Mucosa of rectum (tissue), 2 donors: ENCODE data around the gene MED27.

ENCODE experiments used
- H3K27ac ChIP-seq, 2 donors: one replicate each; pipeline ENCODE4 v1.7.0; 2013; ENCODE audit warnings: inconsistent platforms in 2 of 2, low read depth in 2 of 2, low read length in 2 of 2
- H3K27me3 ChIP-seq, 2 donors: one replicate each; pipeline ENCODE4 v1.7.0; 2013; ENCODE audit warnings: low read length in 2 of 2; ENCODE audit not compliant: control insufficient read depth in 2 of 2, insufficient read depth in 2 of 2
- H3K36me3 ChIP-seq, 2 donors: one replicate each; pipeline ENCODE4 v1.7.0; 2013; ENCODE audit warnings: low read length in 2 of 2; ENCODE audit not compliant: control insufficient read depth in 2 of 2, insufficient read depth in 2 of 2
- H3K4me1 ChIP-seq, 2 donors: one replicate each; pipeline ENCODE4 v1.7.0; 2013; ENCODE audit warnings: low read length in 2 of 2, mild to moderate bottlenecking in 1 of 2; ENCODE audit not compliant: control insufficient read depth in 2 of 2, insufficient read depth in 2 of 2
- H3K4me3 ChIP-seq, 2 donors: one replicate each; pipeline ENCODE4 v1.7.0; 2013; ENCODE audit warnings: low read length in 2 of 2
- H3K9ac ChIP-seq, 2 donors: one replicate each; pipeline ENCODE4 v1.7.0; 2013; ENCODE audit warnings: low read length in 2 of 2, low read depth in 1 of 2, mild to moderate bottlenecking in 1 of 2
- H3K9me3 ChIP-seq, 2 donors: one replicate each; pipeline ENCODE4 v1.7.0; 2013; ENCODE audit warnings: low read length in 2 of 2; ENCODE audit not compliant: control insufficient read depth in 2 of 2
- donor health status: healthy.
- donor health status: Normal muscosa, but diverticular disease.

Gene MED27

DNA sequence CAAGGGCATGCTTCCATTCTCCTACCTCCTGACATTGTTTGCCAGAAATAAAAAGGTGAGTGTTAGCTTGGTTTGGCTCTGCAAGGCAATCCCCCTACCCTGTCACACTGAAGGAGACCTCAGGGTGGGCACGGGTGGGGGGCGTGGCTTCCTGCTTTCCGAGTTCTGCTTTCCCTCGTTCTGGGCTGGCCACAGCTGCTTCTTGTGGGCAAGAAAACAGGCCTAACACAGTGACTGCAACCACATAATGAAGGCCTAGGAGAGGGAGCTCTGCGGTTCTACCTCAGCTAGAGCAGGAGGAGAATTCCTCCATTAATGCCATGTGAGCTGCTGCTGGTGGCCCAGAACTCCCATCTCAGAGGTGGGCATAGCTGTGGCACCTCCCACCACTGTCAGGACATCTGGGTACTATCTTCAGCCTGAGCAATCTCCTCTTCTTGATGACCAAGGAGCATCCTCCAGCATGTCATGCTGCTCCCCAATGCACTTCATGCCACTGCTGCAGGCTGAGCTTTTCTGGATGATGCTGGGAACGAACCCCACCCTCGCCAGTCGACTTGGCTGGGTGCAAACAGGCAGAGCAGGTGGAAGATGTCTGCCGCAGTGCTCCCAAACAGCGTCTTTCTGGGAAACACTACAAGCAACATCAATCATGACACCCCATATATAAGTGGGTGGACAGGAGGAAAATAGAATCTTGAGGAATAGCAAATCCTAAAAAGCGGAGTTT is 200.3 kb downstream of the MED27 start:
- no peak overlapping the region for H3K4me3 ChIP-seq
- H3K27me3 ChIP-seq = no peaks in the 10 kb centered on the region
- no peaks in the 10 kb centered on the region for H3K9me3 ChIP-seq
- H3K27ac ChIP-seq = no peak overlapping the region
- H3K9ac ChIP-seq = no peak overlapping the region
- H3K4me1 ChIP-seq = no peaks in the 10 kb centered on the region
- peaks cover 0 to 3% of the 10 kb centered on the region in 2 donors for H3K36me3 ChIP-seq

DNA sequence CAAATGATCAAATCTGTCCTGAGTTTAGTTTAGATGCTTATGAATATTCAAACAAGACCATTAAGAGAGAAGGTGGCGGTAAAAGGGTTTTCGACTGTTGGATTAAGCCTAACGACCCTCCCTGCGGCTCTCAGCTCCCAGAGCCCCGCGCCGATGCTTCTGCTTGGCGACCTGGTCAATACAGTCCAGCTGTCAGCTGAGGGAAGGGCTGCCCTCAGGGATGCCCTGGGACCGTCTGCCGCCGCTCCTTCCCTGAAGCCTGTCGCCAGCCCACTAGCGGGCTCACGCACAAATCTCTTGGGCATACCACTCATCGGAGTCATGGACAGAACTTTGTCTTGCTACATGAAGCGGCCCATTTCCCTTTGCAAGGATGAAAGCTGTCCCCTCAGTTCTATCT is 203.2 kb downstream of the MED27 start:
- Histone ChIP-seq H3K9ac (no peak overlapping the region), H3K27ac (no peak overlapping the region)

DNA sequence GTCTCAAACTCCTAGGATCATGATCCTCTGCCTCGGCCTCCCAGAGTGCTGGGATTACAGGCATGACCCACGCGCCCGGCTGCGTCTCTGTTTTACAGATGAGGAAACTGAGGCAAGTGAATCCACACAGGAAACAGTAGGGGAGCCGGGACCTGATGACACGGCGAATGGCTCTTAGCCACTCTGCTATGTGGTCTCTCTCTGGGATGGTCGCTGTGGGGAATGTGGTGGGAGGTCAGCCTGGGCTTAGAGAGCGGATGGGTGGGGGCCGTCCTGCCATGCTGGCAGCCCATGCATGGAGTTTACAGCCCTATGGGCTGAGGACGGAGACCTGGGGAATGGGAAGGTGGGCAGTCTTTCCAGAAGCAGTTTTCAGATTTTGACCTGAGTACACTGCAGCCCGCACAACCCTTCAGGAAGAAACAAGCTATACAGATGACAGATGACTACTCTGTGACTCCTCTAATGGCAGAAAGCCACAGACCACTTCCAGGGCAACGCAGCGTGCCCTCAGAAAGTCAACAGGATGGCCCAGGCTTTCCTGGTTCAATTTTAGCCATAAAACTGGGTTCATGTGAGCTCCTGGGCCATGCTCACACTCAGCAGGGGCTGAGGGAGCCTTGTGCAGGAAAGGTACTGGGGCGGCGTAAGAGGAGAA is 203.7 kb downstream of the MED27 start:
- Histone ChIP-seq H3K36me3 (peaks cover 0 to 3% of the 10 kb centered on the region in 2 donors), H3K27ac (no peak overlapping the region), H3K27me3 (no peaks in the 10 kb centered on the region), H3K4me3 (no peak overlapping the region), H3K9ac (no peak overlapping the region), H3K4me1 (no peaks in the 10 kb centered on the region), H3K9me3 (no peaks in the 10 kb centered on the region)

More for the DNA sequence above, 203.2 kb downstream of the MED27 start:
- no peaks in the 10 kb centered on the region for H3K4me1 ChIP-seq
- no peak overlapping the region for H3K4me3 ChIP-seq
- no peaks in the 10 kb centered on the region for H3K9me3 ChIP-seq
- no peaks in the 10 kb centered on the region for H3K27me3 ChIP-seq
- H3K36me3 ChIP-seq = peaks cover 0 to 3% of the 10 kb centered on the region in 2 donors

DNA sequence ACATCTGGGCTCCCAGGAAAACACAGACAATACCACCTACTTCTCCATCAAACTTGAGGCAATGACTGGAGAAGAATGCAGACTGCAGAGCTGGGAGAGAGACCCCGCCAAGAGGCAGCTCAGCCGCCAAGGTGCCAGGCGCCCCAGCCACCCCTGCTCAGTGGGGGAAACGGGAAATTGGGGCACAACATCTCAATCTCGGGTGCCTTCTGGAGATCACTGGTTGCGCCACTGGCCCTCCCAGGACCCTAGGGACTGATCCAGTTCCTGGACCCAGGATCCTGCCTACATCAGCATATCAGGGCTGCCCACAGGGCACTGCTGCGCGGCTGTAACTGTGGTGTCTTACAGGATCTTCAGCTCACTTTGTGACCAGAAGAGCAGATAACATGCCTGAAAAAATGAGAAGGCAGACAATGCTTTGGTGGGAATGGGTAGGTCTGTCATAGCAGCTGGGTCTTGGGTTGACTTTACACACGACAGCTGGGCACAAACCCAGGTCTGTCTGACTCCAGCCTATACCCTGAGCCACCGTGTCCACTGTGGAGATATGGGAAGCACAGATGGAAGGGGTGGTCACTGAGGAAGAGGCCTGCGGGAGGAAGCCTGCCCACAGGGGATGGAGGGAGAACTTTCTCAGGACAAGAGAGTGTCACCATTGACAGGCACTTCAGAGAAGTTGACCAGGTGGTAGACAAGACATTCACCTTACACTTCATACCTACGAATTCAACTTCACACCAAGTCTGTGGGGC is 204.6 kb downstream of the MED27 start:
- Histone ChIP-seq H3K4me1 (no peaks in the 10 kb centered on the region), H3K9me3 (no peaks in the 10 kb centered on the region), H3K27me3 (no peaks in the 10 kb centered on the region), H3K4me3 (no peak overlapping the region), H3K9ac (no peak overlapping the region), H3K27ac (no peak overlapping the region), H3K36me3 (peaks cover 0 to 3% of the 10 kb centered on the region in 2 donors)

DNA sequence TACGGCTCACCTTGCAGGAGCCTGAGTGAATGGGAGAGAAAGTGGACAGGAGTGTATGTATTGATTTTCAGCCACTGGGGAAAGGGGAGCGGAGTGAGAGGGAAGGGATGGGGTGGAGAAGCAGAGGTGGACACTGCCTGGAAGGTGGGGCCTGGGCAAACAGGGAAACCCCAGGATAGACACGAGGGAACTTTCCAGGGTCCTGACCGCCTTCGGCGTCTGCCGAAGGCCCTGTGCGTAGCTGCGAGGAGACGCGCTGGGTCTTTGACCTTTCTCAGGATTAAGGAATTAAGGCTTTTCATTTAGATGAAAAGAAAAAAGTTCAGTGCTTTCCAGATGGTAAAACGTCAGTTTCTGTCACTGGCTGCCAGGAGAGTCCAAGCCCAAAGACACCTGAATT is 205.2 kb downstream of the MED27 start:
- Histone ChIP-seq H3K27ac (no peak overlapping the region), H3K4me1 (no peaks in the 10 kb centered on the region), H3K9ac (no peak overlapping the region), H3K9me3 (no peaks in the 10 kb centered on the region), H3K36me3 (peaks cover 0 to 1% of the 10 kb centered on the region in 2 donors), H3K4me3 (no peak overlapping the region), H3K27me3 (no peaks in the 10 kb centered on the region)

DNA sequence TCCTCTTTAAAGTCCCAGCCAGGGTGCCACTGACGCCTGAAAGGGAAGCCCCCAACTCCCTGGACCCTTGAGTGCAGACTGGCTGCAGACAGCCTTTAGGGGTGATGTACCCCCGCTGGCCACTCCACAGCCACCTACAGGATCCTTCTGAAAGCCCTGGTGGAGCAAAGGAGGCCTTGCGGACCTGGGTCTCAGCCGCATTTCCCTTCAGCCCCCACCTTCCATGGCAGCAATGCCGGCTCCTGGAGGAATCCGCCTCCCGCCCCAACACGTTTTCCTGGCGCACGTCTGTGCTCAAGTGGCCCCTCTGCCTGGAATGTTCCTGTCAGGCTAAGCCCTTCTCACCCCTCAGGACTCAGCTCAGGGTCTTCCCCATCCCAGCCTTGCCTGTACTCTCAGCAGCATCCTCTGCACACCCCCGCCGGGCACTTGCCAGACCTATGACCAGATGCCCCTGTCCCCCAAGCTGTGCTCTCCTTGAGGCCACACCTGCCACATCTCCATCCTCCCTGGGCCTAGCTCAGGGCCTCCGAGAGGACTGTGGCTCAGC is 205.7 kb downstream of the MED27 start:
- no peaks in the 10 kb centered on the region for H3K9me3 ChIP-seq
- no peak overlapping the region for H3K9ac ChIP-seq
- H3K4me3 ChIP-seq = no peak overlapping the region
- H3K4me1 ChIP-seq = no peaks in the 10 kb centered on the region
- no peaks in the 10 kb centered on the region for H3K27me3 ChIP-seq
- H3K27ac ChIP-seq = no peak overlapping the region
- no peaks in the 10 kb centered on the region for H3K36me3 ChIP-seq

DNA sequence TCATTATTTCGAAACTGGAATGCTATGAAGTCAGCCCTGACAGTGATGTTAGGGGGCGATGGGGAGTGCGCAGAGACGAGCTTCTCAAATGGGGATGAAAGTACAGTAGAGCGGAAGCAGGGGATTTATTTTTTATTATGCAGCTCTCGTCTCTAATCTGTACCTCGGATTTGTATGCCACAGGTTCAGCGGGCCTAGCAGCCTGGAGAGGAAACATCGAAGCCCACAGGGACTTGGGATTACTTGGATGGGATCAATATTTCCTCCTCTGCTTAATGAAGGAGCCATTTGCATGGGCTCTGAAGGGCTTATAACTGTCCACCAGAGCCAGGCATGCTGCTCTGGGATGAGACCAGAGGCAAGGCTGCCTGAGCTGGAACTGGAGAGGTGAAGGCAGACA is 206.3 kb downstream of the MED27 start:
- Histone ChIP-seq H3K36me3 (no peaks in the 10 kb centered on the region), H3K4me3 (no peak overlapping the region), H3K9ac (no peak overlapping the region), H3K27me3 (no peaks in the 10 kb centered on the region), H3K4me1 (no peaks in the 10 kb centered on the region), H3K9me3 (no peaks in the 10 kb centered on the region), H3K27ac (no peak overlapping the region)

DNA sequence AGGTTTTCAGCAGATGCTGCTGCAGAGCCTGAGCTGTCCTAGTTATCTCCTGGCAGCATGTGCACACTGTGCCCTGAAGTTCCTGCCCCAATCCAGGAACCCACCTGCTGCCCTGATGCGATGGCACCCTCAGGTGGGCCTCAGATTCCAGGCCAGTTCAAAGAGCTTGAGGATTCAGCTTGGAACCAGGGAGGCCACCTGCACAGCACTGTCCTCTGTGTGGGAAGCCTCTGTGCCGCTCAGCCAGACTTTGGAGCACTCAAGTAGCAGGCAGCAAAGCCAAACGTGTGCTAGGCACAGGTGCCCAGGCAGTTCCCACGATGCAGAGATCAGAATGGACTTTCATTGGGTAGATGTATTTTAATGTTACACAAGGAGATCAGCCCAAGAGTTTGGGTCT is 207.0 kb downstream of the MED27 start:
- no peaks in the 10 kb centered on the region for H3K27me3 ChIP-seq
- no peak overlapping the region for H3K27ac ChIP-seq
- no peaks in the 10 kb centered on the region for H3K9me3 ChIP-seq
- H3K9ac ChIP-seq = no peak overlapping the region
- no peaks in the 10 kb centered on the region for H3K36me3 ChIP-seq
- H3K4me3 ChIP-seq = no peak overlapping the region
- no peaks in the 10 kb centered on the region for H3K4me1 ChIP-seq

DNA sequence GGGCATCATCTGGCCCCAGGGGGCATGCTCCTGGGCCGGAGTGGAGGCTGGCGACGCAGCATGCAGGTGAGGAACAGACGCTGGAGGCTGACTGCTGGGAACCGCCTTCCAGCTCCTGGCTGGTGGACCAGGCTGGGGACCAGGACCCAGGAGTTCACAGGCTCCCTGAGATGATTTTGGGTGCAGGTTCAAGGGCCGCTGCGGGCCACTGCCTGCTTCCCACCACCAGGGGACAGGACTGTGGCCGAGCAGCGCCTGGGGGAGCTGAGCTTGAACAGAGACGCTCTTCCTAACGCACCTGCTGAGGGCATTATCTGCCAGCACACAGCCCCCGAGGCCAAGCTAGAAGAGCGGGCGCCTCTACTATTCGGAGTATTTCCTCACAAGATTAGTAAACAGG is 207.7 kb downstream of the MED27 start:
- Histone ChIP-seq H3K4me1 (no peaks in the 10 kb centered on the region), H3K9ac (no peak overlapping the region), H3K27me3 (no peaks in the 10 kb centered on the region), H3K27ac (no peak overlapping the region), H3K36me3 (no peaks in the 10 kb centered on the region), H3K9me3 (no peaks in the 10 kb centered on the region), H3K4me3 (no peak overlapping the region)

DNA sequence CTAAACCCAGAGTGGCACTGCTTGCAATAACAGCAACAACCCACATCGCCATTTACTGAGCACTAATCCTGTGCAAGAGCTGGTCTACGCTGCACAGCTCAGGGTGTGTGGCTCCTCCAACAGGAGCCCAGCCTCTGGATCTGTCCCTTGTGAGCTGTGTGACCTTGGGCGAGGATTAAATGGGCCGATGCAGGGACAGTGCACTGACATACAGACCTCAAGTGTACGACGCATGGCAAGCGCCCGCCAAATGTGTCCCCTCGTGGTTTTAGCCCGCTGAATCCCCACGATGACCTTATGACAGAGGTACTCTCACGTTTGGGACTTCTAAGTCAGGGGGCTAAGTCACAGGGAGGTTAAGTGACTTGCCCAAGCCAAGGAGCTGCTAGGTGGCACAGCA is 209.5 kb downstream of the MED27 start:
- Histone ChIP-seq H3K4me1 (no peaks in the 10 kb centered on the region), H3K36me3 (no peaks in the 10 kb centered on the region), H3K4me3 (no peak overlapping the region), H3K27ac (no peak overlapping the region), H3K9ac (no peak overlapping the region), H3K27me3 (no peaks in the 10 kb centered on the region), H3K9me3 (no peaks in the 10 kb centered on the region)
